ENCODE data around the gene MAP3K2. TPM values are rescaled to one million over a fixed set of nuclear protein-coding genes. Genes with fewer than 3 reads are reported as not detected.

MAP3K2 gene
- total RNA-seq, 4 donors from 2014 or later: 29.4 to 37.4 (median 31.3) TPM

- Histone ChIP-seq H3K9me3 (no peaks in the 10 kb centered on the region), H3K27ac (no peak overlapping the region), H3K36me3 (no peaks in the 10 kb centered on the region), H3K4me3 (no peak overlapping the region), H3K4me1 (peaks cover 16 to 58% (median 27%) of the 10 kb centered on the region in 3 donors), H3K27me3 (no peaks in the 10 kb centered on the region)
- no peak for TF ChIP-seq CTCF (IDR thresholded peaks at IDR 0.05)
- DNase-seq: no peak
- 42 to 54% methylated on average over 8 to 9 of the region's 11 CpGs for WGBS, 2 donors
- intact Hi-C loops (cut with DNase I): no loop called here
Measured at GRCh38 chr2:127401757-127402695, 14.3 kb upstream of the MAP3K2 start.

- peaks cover 16 to 54% (median 27%) of the 10 kb centered on the region in 3 donors for H3K4me1 ChIP-seq
- no peaks in the 10 kb centered on the region for H3K9me3 ChIP-seq
- peak overlapping the region in 1 of 4 donors; percentile 7 for H3K27ac ChIP-seq
- H3K36me3 ChIP-seq: no peaks in the 10 kb centered on the region
- no peak for DNase-seq
- no peaks in the 10 kb centered on the region for H3K27me3 ChIP-seq
- no peak for TF ChIP-seq POLR2A (IDR thresholded peaks at IDR 0.05)
- TF ChIP-seq CTCF (IDR thresholded peaks at IDR 0.05): no peak
- WGBS, 2 donors: 42 to 63% methylated on average over 3 to 26 of the region's 39 CpGs
- peak overlapping the region in 2 of 4 donors; percentile 8 to 42 for H3K4me3 ChIP-seq
- intact Hi-C loops (cut with DNase I): no loop called here
Measured at GRCh38 chr2:127400897-127401756, 13.4 kb upstream of the MAP3K2 start.

GRCh38 chr2:127400533-127400896, 12.7 kb upstream of the MAP3K2 start:
- intact Hi-C loops (cut with DNase I): no loop called here
- Histone ChIP-seq H3K4me3 (peak overlapping the region in 2 of 4 donors; percentile 8 to 42), H3K36me3 (no peaks in the 10 kb centered on the region), H3K9me3 (no peaks in the 10 kb centered on the region), H3K27ac (peak overlapping the region in 1 of 4 donors; percentile 7), H3K4me1 (peaks cover 16 to 51% (median 25%) of the 10 kb centered on the region in 3 donors), H3K27me3 (no peaks in the 10 kb centered on the region)
- TF ChIP-seq CTCF (IDR thresholded peaks at IDR 0.05) (no peak), POLR2A (IDR thresholded peaks at IDR 0.05) (no peak)
- no peak for DNase-seq
- 39 to 51% methylated on average over 8 to 9 of the region's 9 CpGs for WGBS, 2 donors

GRCh38 chr2:127398239-127398590, 10.4 kb upstream of the MAP3K2 start:
- no peak for DNase-seq
- no peak for TF ChIP-seq POLR2A (IDR thresholded peaks at IDR 0.05)
- no peak for TF ChIP-seq CTCF (IDR thresholded peaks at IDR 0.05)
- WGBS, 2 donors: 0 to 3% methylated on average over 4 of the region's 4 CpGs
- H3K9me3 ChIP-seq: no peaks in the 10 kb centered on the region
- H3K4me3 ChIP-seq: no peak overlapping the region
- H3K27ac ChIP-seq: peak overlapping the region in 2 of 4 donors; percentile 37 to 39
- H3K4me1 ChIP-seq: peaks cover 16 to 40% (median 22%) of the 10 kb centered on the region in 3 donors
- no peaks in the 10 kb centered on the region for H3K27me3 ChIP-seq
- intact Hi-C loops (cut with DNase I): no loop called here
- no peaks in the 10 kb centered on the region for H3K36me3 ChIP-seq

Measured in esophagus squamous epithelium (tissue), 5 donors.